NT2/D1 (cell line): ENCODE measurements around the gene HBD.
A peak's percentile ranks its signal among the peaks of the same experiment; 100 is the strongest.

Experiments used
- DNase-seq: peaks from one replicate; pipeline ENCODE4 v3.0.0-alpha.2; 2011; ENCODE audit warnings: low read depth, low spot score
- H3K27me3 ChIP-seq: 2 replicates; pipeline ENCODE4 v1.6.0; 2011; ENCODE audit warnings: mild to moderate bottlenecking; ENCODE audit not compliant: insufficient read length, insufficient read depth
- H3K36me3 ChIP-seq: 2 replicates; pipeline ENCODE4 v1.6.1; 2011; ENCODE audit warnings: mild to moderate bottlenecking, low read length, mixed read lengths; ENCODE audit not compliant: insufficient read depth, insufficient read length
- H3K4me1 ChIP-seq: 2 replicates; pipeline ENCODE4 v1.5.1; 2011; ENCODE audit not compliant: insufficient read depth, insufficient read length
- H3K4me3 ChIP-seq: 2 replicates; pipeline ENCODE4 v1.5.1; 2011; ENCODE audit warnings: low read depth; ENCODE audit not compliant: insufficient read length
- H3K9ac ChIP-seq: 2 replicates; pipeline ENCODE4 v1.6.0; 2011; ENCODE audit warnings: low read depth; ENCODE audit not compliant: insufficient read length
- H3K9me3 ChIP-seq: 2 replicates; pipeline ENCODE4 v1.5.1; 2011; ENCODE audit warnings: mild to moderate bottlenecking, low read length; ENCODE audit not compliant: insufficient read depth
- SUZ12 ChIP-seq: IDR thresholded peaks from 2 replicates; pipeline ENCODE4 v1.6.1; 2011; ENCODE audit not compliant: insufficient read length, insufficient read depth; ENCODE audit errors: extremely low read depth
- YY1 ChIP-seq: IDR thresholded peaks from 2 replicates; pipeline ENCODE4 v1.6.1; 2011; ENCODE audit not compliant: insufficient read length, insufficient read depth
- ZNF274 ChIP-seq: IDR thresholded peaks from 2 replicates; pipeline ENCODE4 v1.6.1; 2011; ENCODE audit warnings: mild to moderate bottlenecking, low read depth, low read length

HBD gene

DNA sequence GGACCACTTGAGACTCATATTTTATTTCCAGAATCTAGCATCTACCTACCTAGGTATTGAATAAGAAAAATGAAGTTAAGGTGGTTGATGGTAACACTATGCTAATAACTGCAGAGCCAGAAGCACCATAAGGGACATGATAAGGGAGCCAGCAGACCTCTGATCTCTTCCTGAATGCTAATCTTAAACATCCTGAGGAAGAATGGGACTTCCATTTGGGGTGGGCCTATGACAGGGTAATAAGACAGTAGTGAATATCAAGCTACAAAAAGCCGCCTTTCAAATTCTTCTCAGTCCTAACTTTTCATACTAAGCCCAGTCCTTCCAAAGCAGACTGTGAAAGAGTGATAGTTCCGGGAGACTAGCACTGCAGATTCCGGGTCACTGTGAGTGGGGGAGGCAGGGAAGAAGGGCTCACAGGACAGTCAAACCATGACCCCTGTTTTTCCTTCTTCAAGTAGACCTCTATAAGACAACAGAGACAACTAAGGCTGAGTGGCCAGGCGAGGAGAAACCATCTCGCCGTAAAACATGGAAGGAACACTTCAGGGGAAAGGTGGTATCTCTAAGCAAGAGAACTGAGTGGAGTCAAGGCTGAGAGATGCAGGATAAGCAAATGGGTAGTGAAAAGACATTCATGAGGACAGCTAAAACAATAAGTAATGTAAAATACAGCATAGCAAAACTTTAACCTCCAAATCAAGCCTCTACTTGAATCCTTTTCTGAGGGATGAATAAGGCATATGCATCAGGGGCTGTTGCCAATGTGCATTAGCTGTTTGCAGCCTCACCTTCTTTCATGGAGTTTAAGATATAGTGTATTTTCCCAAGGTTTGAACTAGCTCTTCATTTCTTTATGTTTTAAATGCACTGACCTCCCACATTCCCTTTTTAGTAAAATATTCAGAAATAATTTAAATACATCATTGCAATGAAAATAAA, 9.5 kb downstream of the HBD start:
- no peak overlapping the region for H3K9ac ChIP-seq
- DNase-seq, result no peak

DNA sequence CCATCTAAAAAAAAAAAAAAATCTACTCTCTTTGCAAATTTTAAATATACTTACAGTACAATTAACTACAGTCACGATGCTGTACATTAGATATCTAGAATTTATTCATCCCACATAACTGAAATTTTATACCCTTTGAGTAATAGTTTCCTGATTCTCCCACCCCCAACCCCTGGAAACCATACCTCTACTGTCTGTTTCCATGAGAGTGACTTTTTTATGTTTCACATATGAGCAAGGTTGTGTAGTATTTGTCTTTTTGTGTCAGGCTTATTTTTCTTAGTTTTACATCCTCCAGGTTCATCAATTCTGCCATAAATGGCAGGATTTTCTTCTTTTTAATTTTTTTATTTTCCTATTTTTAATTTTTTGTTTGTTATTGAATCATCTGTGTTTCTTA, 10.6 kb downstream of the HBD start:
- no peaks in the 10 kb centered on the region for H3K27me3 ChIP-seq
- peaks cover 6% of the 10 kb centered on the region; the same call in 1 of the 2 replicates for H3K9me3 ChIP-seq
- H3K4me3 ChIP-seq, result no peak overlapping the region
- H3K9ac ChIP-seq, result no peak overlapping the region
- TF ChIP-seq ZNF274 (no peak), YY1 (no peak), SUZ12 (no peak)
- H3K4me1 ChIP-seq, result no peaks in the 10 kb centered on the region
- no peak for DNase-seq
- H3K36me3 ChIP-seq, result no peaks in the 10 kb centered on the region

More for the DNA sequence above, 9.5 kb downstream of the HBD start:
- Histone ChIP-seq H3K27me3 (no peaks in the 10 kb centered on the region), H3K9me3 (peaks cover 6% of the 10 kb centered on the region; the same call in 1 of the 2 replicates), H3K4me3 (no peak overlapping the region), H3K4me1 (no peaks in the 10 kb centered on the region), H3K36me3 (no peaks in the 10 kb centered on the region)
- TF ChIP-seq SUZ12 (no peak), YY1 (no peak), ZNF274 (no peak)

DNA sequence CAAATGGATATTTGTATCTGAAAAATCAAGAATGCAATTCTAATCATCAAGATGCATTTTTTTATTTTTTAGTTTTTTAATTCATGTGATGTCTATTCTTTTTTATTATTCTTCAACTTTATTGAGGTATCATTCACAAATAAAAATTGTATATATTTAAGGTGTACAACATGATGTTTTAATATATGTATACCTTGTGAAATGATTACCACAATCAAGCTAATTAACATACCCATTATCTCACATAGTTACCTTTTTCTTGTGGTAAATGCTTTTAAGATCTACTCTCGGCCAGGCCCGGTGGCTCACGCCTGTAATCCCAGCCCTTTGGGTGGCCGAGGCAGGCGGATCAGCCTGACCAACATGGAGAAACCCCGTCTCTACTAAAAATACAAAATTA, 11.1 kb downstream of the HBD start:
- peaks cover 6% of the 10 kb centered on the region; the same call in 1 of the 2 replicates for H3K9me3 ChIP-seq
- no peak for TF ChIP-seq ZNF274
- no peak for TF ChIP-seq SUZ12
- TF ChIP-seq YY1, result no peak
- H3K27me3 ChIP-seq, result no peaks in the 10 kb centered on the region
- no peaks in the 10 kb centered on the region for H3K36me3 ChIP-seq
- DNase-seq, result no peak
- no peak overlapping the region for H3K4me3 ChIP-seq
- no peak overlapping the region for H3K9ac ChIP-seq
- no peaks in the 10 kb centered on the region for H3K4me1 ChIP-seq

DNA sequence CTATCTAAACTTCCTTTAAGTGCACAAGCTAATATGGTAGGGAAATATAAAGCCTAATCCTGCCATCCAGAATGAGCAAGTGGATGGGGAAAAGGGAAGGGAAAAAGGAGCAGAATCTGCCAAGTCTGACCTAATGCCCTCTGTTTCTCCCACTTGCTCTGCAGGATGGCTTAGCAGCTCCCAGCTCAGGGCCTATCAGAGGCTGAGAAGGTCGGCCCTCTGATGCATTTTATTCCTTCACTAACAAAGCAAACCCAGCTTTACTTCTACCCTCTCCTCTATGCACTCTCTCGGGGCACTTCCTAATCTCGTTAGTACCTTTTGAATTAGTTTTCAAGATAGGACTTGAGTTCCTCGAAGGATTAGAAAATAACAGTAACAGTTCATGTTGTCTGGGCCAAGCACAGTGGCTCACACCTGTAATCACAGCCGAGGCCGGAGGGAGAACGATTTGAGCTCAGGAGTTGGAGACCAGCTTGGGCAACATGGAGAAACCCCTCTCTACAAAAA, 23.9 kb downstream of the HBD start:
- Histone ChIP-seq H3K36me3 (no peaks in the 10 kb centered on the region), H3K27me3 (no peaks in the 10 kb centered on the region), H3K4me3 (no peak overlapping the region), H3K4me1 (no peaks in the 10 kb centered on the region), H3K9ac (no peak overlapping the region), H3K9me3 (no peaks in the 10 kb centered on the region)
- no peak for DNase-seq
- TF ChIP-seq SUZ12 (no peak), YY1 (no peak), ZNF274 (no peak)

DNA sequence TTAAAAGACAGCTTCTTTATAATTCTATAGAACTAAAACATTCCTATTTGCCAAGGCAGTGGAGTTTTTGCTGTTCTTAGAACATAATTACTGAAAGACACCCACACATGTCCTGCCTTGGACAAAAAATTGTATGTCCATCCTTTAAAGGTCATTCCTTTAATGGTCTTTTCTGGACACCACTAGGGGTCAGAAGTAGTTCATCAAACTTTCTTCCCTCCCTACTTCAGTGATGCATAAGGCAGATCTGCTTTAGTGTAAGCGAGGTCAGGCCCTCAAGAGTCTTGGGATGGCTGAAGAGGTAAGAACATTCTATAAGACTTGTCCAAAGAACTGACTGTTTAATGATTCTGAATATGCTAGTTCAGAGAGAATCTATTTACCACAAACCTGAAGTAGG, 29.5 kb downstream of the HBD start:
- DNase-seq, result peak; percentile 57
- Histone ChIP-seq H3K9me3 (no peaks in the 10 kb centered on the region), H3K4me1 (no peaks in the 10 kb centered on the region), H3K4me3 (no peak overlapping the region), H3K27me3 (no peaks in the 10 kb centered on the region), H3K9ac (no peak overlapping the region), H3K36me3 (no peaks in the 10 kb centered on the region)
- TF ChIP-seq SUZ12 (no peak), YY1 (no peak), ZNF274 (no peak)

DNA sequence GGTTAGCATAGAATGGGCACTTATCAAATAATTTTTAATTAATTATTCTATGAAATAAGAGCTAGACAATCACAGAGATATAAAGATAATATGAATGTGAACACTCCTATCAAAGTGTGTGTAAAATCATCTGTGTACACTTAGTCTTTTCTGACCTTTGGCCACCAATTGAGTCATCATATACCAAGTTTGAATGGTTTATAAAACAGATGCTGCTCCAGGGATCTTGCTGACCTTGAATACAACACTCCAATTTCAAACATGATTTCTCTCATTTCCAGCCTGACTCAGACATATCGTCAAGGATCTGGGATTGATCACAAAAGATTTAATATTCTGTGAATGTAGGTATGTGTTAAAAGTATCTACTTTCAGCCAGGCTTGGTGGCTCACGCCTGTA, 30.9 kb downstream of the HBD start:
- no peaks in the 10 kb centered on the region for H3K36me3 ChIP-seq
- H3K9me3 ChIP-seq, result no peaks in the 10 kb centered on the region
- TF ChIP-seq ZNF274 (no peak), SUZ12 (no peak), YY1 (no peak)
- H3K4me3 ChIP-seq, result no peak overlapping the region
- DNase-seq, result no peak
- H3K9ac ChIP-seq, result no peak overlapping the region
- H3K4me1 ChIP-seq, result no peaks in the 10 kb centered on the region
- H3K27me3 ChIP-seq, result no peaks in the 10 kb centered on the region

DNA sequence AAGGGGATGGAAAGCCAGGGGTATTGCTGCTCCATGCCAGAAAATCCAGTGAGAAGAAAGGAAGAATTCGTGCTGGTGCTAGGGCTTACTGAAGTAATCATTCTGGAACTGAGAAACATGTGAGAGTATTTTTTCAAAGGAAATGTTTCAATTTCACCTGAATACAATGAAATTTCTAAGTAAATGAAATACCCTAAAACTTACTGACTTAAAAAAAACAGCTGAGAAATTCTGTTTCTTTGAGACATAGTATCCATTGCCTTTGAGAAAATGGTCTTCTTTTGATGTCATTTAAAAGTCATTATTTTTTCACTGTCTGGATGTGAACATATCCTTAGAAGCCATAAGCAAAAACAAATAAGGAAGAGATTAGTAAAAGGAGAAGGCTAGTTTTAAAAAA, 33.7 kb downstream of the HBD start, which contains the start of gene OR51V1:
Gene OR51V1 (minus strand): TSS at position 101 of the 400 bp plus-strand sequence. CDS start 0 bp downstream, at position 101.
- Histone ChIP-seq H3K36me3 (no peaks in the 10 kb centered on the region), H3K4me3 (no peak within 1 kb of the TSS), H3K9me3 (no peaks in the 10 kb centered on the region), H3K9ac (no peak within 1 kb of the TSS), H3K4me1 (no peaks in the 10 kb centered on the region), H3K27me3 (no peaks in the 10 kb centered on the region)
- DNase-seq, result no peak
- no peak for TF ChIP-seq ZNF274
- TF ChIP-seq SUZ12, result no peak
- TF ChIP-seq YY1, result no peak
